Activated CD4-positive, alpha-beta T cell treated with anti-CD3 and anti-CD28 coated beads for 36 hours (primary cell): ENCODE results near the gene SLX9. TPM values are rescaled to one million over a fixed set of nuclear protein-coding genes. Genes with fewer than 3 reads are reported as not detected.
A peak's percentile ranks its signal among the peaks of the same experiment; 100 is the strongest.

ENCODE experiments used
- ATAC-seq: fragments of 200-7000 bp; cut with Tn5 transposase; one replicate; pipeline ENCODE4 v1.10.0; 2021; ENCODE audit warnings: mild to moderate bottlenecking, moderate library complexity
- CTCF ChIA-PET: fragments of 350-600 bp; sonication (Branson Sonifier 250); formaldehyde crosslinking; loops from one replicate; lab custom pipeline; 2021; ENCODE audit warnings: antibody characterized with exemption; lab: Charles Lee
- POLR2A ChIA-PET: fragments of 350-600 bp; sonication (Branson Sonifier 250); formaldehyde crosslinking; loops from one replicate; lab custom pipeline; 2021; ENCODE audit warnings: antibody characterized with exemption, inconsistent platforms; lab: Charles Lee
- DNase-seq: peaks from one replicate; pipeline ENCODE4 v3.0.0-alpha.2; 2020
- H3K27ac Mint-ChIP-seq: one replicate; pipeline ENCODE4 v1.8.0; 2021; ENCODE audit warnings: mixed read lengths
- H3K27me3 Mint-ChIP-seq: one replicate; pipeline ENCODE4 v1.8.0; 2021; ENCODE audit warnings: mixed read lengths
- H3K36me3 Mint-ChIP-seq: one replicate; pipeline ENCODE4 v1.8.0; 2021; ENCODE audit warnings: low read depth, mixed read lengths
- H3K4me1 Mint-ChIP-seq: one replicate; pipeline ENCODE4 v1.8.0; 2021; ENCODE audit warnings: mixed read lengths
- H3K4me3 Mint-ChIP-seq: one replicate; pipeline ENCODE4 v1.8.0; 2021; ENCODE audit warnings: mild to moderate bottlenecking, moderate library complexity, mixed read lengths
- H3K9me3 Mint-ChIP-seq: one replicate; pipeline ENCODE4 v1.8.0; 2021; ENCODE audit warnings: low read depth, mixed read lengths
- intact Hi-C, 2 experiments: fragments of 100-400 bp; cut with DNase I in 1 of 2; cut with micrococcal nuclease in 1 of 2; formaldehyde crosslinking; loops; one replicate each; pipeline versions ENCODE4 v1.14.2 to v1.15.1; 2022 to 2024; cut with DNase I, micrococcal nuclease
- total RNA-seq, 2 experiments: library from RNA; stranded (reverse); gene quantifications; one replicate each; pipeline ENCODE4 v1.2.3, GENCODE V29; 2021

The SLX9 gene
- total RNA-seq, 2 experiments from 2014 or later = 60.8 to 68.8 TPM

GRCh38 chr21:45013260-45013841 lies 73.5 kb downstream of the SLX9 start:
- ChIA-PET CTCF (interaction anchor here (0.9 kb wide), 1 partner anchor 64 kb away, joined by 3 read pairs; no protein-coding TSS in a partner anchor), POLR2A (no interaction called here)
- Mint-ChIP-seq H3K27me3 (peaks cover 25% of the 10 kb centered on the region), H3K4me3 (no peak overlapping the region), H3K4me1 (peaks cover 6% of the 10 kb centered on the region), H3K9me3 (no peaks in the 10 kb centered on the region), H3K36me3 (no peaks in the 10 kb centered on the region), H3K27ac (no peak overlapping the region)
- intact Hi-C loops = no loop called here
- DNase-seq = peak; percentile 2
- no peak for ATAC-seq

GRCh38 chr21:45014747-45015468 lies 75.1 kb downstream of the SLX9 start:
- Mint-ChIP-seq H3K36me3 (no peaks in the 10 kb centered on the region), H3K27ac (no peak overlapping the region), H3K27me3 (peaks cover 30% of the 10 kb centered on the region), H3K9me3 (no peaks in the 10 kb centered on the region), H3K4me3 (no peak overlapping the region), H3K4me1 (peaks cover 6% of the 10 kb centered on the region)
- ATAC-seq = no peak
- POLR2A ChIA-PET = no interaction called here
- DNase-seq = peak; percentile 2
- intact Hi-C loops = no loop called here
- CTCF ChIA-PET = no interaction called here

- Mint-ChIP-seq H3K9me3 (no peaks in the 10 kb centered on the region), H3K4me1 (peaks cover 6% of the 10 kb centered on the region), H3K27me3 (peaks cover 29% of the 10 kb centered on the region), H3K27ac (no peak overlapping the region), H3K4me3 (no peak overlapping the region), H3K36me3 (no peaks in the 10 kb centered on the region)
- CTCF ChIA-PET = no interaction called here
- intact Hi-C loops = no loop called here
- peak; percentile 2 for DNase-seq
- no peak for ATAC-seq
- POLR2A ChIA-PET = no interaction called here
Observed at GRCh38 chr21:45015469-45015860, 75.6 kb downstream of the SLX9 start.

DNA sequence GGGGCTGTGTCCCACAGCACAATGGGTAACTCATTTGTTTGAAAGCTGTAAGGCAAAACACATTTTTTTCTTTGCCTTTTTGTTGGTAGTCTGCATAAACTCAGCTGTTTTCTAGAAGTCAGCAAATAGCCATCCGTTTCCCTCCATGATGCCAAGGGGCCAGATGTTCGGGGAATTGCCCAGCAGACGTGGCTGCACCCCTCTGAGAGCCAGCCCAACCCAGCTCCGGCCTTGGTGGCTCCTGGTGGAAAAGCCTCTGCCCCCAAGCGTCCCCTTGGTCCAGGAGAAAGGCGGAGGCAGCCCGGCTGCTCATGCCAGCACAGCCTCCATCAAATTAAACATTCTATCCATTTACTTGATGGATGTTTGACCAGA lies 76.2 kb downstream of the SLX9 start:
- Mint-ChIP-seq H3K36me3 (no peaks in the 10 kb centered on the region), H3K27ac (no peak overlapping the region), H3K4me1 (peaks cover 6% of the 10 kb centered on the region), H3K9me3 (no peaks in the 10 kb centered on the region), H3K4me3 (no peak overlapping the region), H3K27me3 (peaks cover 30% of the 10 kb centered on the region)
- POLR2A ChIA-PET = no interaction called here
- no peak for ATAC-seq
- no peak for DNase-seq
- intact Hi-C loops = no loop called here
- CTCF ChIA-PET = interaction anchor here (1.8 kb wide), 1 partner anchor 112 kb away, joined by 6 read pairs; no protein-coding TSS in a partner anchor

DNA sequence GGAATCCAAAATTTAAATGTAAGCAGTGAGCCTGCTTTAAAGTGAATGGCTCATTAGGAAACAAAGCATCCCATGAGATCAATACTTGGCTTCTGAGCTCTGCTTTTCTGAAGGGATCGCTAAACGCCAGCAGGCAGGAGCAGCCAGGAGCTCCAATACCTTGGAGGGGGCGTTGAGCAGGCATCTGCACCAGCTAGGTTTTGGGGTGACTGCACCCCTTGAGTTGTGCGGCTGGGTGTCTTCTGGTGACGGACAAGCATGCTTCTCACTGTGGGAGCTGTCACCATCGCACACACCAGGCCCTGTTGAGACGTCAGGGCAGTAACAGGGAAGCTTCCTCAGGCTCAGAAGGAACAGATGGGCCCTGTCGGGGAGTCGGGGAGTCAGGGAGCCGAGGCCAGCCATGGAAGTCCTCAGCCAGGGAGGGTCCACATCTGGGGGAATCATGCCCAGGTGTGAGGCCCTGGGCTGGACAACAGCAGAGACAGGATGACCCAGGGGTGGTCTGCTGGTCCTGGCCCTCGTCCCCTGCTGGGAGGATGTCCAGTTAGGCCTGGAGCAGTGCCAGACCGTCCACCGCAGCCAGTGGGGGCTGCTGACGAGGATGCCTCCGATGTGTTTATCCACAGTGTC lies 76.7 kb downstream of the SLX9 start:
- no peak for ATAC-seq
- intact Hi-C loops = no loop called here
- POLR2A ChIA-PET = no interaction called here
- no peak overlapping the region for H3K27ac Mint-ChIP-seq
- H3K27me3 Mint-ChIP-seq = peaks cover 30% of the 10 kb centered on the region
- peaks cover 6% of the 10 kb centered on the region for H3K4me1 Mint-ChIP-seq
- peak; percentile 3 for DNase-seq
- H3K4me3 Mint-ChIP-seq = no peak overlapping the region
- no peaks in the 10 kb centered on the region for H3K9me3 Mint-ChIP-seq
- H3K36me3 Mint-ChIP-seq = no peaks in the 10 kb centered on the region
- CTCF ChIA-PET = interaction anchor here (0.7 to 1.8 kb wide), 2 partner anchors 112 to 812 kb away, joined by 3 to 6 read pairs; no protein-coding TSS in a partner anchor

GRCh38 chr21:45017039-45017960 lies 77.5 kb downstream of the SLX9 start:
- no peaks in the 10 kb centered on the region for H3K36me3 Mint-ChIP-seq
- H3K27ac Mint-ChIP-seq = no peak overlapping the region
- peak overlapping the region; percentile 46 for H3K4me3 Mint-ChIP-seq
- DNase-seq (peak; percentile 4), ATAC-seq (no peak)
- peaks cover 6% of the 10 kb centered on the region for H3K4me1 Mint-ChIP-seq
- H3K27me3 Mint-ChIP-seq = peaks cover 30% of the 10 kb centered on the region
- CTCF ChIA-PET = interaction anchor here (0.6 to 1.8 kb wide), 3 partner anchors 111 to 812 kb away, joined by 3 to 6 read pairs (median 3); no protein-coding TSS in a partner anchor
- POLR2A ChIA-PET = no interaction called here
- intact Hi-C loops = no loop called here
- H3K9me3 Mint-ChIP-seq = no peaks in the 10 kb centered on the region

DNA sequence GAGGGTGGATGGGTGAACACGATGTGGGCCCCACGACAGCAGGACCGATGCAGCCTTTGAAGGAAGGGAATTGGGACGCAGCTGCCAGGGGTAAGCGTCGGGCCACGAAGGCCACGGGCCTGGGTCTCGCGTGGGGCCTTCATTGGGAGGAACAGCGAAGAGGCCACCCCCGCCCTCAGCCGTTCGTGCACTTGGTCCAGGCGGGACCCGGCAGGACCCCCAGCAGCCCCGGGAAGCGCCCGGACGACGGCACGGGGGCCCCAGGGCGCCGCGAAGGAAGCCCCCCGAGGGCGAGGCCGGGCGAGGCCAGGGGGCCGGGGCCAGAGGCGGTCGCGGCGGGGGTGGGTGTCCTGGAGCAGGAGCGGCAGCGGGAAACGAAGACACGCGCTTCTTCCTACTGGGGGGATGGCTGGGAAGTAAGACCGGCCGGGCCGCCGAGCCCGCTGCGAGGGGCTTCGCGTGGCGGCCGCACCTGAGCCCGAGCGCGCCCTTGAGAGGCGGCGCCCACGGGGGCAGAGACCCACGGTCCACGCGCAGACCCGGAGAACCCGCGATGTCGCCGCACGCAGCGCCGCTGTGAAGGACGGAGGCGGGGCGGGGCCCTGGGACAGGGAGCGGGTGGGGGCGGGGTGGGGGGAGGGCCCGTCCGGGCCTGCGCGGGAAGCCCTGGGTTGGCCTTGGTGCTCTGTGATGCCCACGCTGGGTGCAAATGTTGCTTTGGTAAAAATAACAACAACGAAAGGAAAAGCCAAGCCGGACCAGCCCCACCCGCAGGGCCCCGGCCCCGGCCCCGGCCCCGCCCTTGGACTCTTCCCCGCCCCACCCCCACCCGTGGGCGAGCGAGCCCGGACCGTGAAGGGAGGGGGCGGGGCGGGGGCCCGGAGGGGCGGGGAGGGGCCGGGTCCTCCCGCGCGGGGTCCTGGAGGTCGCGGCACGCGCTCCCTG lies 78.6 kb downstream of the SLX9 start:
- Mint-ChIP-seq H3K9me3 (peaks cover under 1% of the 10 kb centered on the region), H3K36me3 (no peaks in the 10 kb centered on the region), H3K27me3 (peaks cover 27% of the 10 kb centered on the region), H3K4me3 (peak overlapping the region; percentile 46), H3K4me1 (peaks cover 6% of the 10 kb centered on the region), H3K27ac (no peak overlapping the region)
- peak; percentile 11 for DNase-seq
- intact Hi-C loops = no loop called here
- ATAC-seq = peak; percentile 19
- POLR2A ChIA-PET = no interaction called here
- CTCF ChIA-PET = interaction anchor here (0.6 kb wide), 1 partner anchor 364 kb away, joined by 3 read pairs; no protein-coding TSS in a partner anchor

DNA sequence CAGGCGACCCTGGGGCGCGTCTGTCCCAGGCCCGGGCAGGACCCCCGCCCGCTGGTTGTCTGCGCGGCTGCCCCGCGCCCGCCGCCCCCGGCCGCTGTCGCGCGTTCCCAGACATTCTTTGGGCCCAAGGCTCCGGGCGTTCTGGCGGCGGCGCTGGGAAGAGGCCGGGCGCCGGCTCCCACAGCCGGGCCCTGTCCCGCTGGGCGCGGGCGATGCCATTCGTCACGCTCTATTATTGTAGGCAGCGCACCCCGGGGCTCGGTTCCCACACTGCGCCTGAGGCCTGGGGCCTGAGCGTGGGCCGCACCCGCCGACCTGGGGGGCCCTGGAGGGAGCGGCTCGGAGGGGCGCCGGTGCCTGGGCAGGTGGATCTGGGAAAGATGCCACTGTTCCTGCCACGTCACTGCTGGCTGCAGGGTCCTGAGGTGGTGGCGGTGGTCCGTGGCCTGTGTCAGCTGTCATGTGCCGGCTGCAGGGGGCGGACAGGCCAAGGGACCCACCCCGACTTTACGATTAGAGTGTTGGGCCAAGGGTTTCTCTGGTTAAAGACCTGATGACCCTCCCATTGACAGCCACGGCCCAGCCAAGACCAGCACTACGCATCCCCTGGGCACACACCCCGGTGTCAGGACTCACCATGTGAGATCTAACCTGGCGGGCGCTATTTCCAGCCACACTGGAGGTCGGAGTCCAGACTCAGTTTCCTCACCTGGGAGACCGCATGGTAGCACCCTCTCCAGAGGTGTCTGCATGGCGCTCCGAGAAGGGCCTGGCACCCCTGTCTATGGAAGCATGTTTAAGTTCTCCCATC lies 79.5 kb downstream of the SLX9 start:
- ATAC-seq (no peak), DNase-seq (peak; percentile 8)
- Mint-ChIP-seq H3K27ac (no peak overlapping the region), H3K36me3 (no peaks in the 10 kb centered on the region), H3K27me3 (peaks cover 25% of the 10 kb centered on the region), H3K9me3 (peaks cover 5% of the 10 kb centered on the region), H3K4me1 (peaks cover 6% of the 10 kb centered on the region), H3K4me3 (no peak overlapping the region)
- intact Hi-C loops = no loop called here
- CTCF ChIA-PET = no interaction called here
- POLR2A ChIA-PET = no interaction called here

DNA sequence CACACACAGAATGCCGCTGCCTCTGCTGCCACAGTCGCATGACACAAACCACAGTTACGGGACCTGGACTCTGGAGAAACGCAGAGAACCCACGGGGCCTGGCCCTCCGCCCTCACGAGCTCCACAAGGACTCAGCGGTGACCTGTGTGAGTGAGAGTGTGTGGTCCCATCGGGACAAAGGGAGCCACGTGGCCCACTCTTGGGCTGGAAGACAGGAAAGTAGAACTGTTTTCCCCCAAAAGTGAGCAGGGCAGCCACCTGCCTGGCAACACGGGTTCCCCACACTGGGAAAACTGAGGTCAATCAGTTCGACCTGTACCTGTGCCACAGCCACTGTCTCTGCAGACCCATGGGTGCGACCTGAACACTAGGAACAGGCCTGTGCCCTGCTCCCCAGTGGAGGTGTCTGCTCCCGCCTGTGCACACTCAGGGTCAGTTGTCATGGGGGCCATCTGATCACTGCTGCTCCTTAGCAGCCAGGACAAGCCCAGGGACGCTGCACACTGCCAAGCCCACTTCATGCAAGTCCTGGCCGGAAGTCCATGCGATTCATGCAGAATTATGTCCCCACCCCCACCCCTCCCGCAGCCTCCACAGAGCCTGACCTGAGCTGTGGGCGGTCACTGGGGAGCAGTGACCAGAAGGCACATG lies 80.2 kb downstream of the SLX9 start:
- H3K9me3 Mint-ChIP-seq = peaks cover 9% of the 10 kb centered on the region
- H3K27ac Mint-ChIP-seq = no peak overlapping the region
- ChIA-PET CTCF (no interaction called here), POLR2A (no interaction called here)
- ATAC-seq (no peak), DNase-seq (no peak)
- no peaks in the 10 kb centered on the region for H3K36me3 Mint-ChIP-seq
- intact Hi-C loops = no loop called here
- H3K4me1 Mint-ChIP-seq = peaks cover 6% of the 10 kb centered on the region
- H3K27me3 Mint-ChIP-seq = peaks cover 27% of the 10 kb centered on the region
- H3K4me3 Mint-ChIP-seq = no peak overlapping the region
